ENCODE results near the gene HOXA10.

DNA sequence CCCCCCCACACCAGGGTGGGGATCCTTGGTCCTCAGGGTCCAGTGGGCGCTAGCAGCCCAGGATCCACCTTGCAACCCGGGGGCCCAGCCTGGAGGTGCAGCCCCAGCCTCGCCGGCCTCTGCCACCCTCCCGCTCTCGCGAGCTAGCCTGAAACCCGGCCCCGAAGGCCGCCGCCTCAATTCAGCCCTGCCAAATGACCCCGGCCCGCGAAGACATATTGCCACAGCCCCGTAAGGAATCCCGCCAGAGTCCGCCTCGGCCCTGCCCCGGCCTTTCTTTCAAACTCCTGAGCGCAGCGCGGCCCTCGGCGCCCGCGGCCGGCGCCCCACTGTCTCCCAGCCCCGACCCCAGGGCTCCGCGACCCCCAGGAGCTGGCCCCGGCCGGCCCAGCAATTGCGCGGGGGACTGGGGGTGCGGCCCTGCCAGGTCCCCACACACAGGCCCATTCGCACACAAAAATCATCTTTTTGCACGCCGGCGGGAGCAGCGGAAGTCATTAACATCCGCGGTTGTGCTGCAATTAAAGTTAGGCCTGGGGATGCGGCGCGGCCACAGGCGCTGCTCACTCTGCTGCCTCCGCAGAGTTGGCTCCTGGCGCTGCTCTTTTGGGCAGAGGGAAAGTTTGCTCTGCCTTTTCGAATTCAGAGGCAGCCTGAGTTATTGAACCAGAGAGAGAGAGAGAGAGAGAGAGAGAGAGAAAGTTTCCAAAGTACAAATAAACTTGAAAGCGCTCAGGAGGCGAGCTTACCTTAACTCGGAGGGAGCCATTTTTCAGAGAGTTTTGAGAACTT is 34.6 kb downstream of the HOXA10 start:
- no peak for TF ChIP-seq POLR2A (IDR thresholded peaks at IDR 0.05)
- TF ChIP-seq, protein P1, sequence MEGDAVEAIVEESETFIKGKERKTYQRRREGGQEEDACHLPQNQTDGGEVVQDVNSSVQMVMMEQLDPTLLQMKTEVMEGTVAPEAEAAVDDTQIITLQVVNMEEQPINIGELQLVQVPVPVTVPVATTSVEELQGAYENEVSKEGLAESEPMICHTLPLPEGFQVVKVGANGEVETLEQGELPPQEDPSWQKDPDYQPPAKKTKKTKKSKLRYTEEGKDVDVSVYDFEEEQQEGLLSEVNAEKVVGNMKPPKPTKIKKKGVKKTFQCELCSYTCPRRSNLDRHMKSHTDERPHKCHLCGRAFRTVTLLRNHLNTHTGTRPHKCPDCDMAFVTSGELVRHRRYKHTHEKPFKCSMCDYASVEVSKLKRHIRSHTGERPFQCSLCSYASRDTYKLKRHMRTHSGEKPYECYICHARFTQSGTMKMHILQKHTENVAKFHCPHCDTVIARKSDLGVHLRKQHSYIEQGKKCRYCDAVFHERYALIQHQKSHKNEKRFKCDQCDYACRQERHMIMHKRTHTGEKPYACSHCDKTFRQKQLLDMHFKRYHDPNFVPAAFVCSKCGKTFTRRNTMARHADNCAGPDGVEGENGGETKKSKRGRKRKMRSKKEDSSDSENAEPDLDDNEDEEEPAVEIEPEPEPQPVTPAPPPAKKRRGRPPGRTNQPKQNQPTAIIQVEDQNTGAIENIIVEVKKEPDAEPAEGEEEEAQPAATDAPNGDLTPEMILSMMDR (IDR thresholded peaks at IDR 0.05) = no peak
